KMS-11 (cell line): ENCODE measurements around the gene VCAN.

Experiments used
- H2AFZ ChIP-seq: fragments of 200-600 bp; sonication (generic); 2 replicates; pipeline ENCODE4 v1.6.1; 2016; ENCODE audit warnings: antibody characterized with exemption, mixed run types, low read depth
- H3K27ac ChIP-seq: fragments of 200-600 bp; sonication (generic); 2 replicates; pipeline ENCODE4 v1.6.1; 2016; ENCODE audit warnings: mild to moderate bottlenecking, mixed run types
- H3K27me3 ChIP-seq: fragments of 200-600 bp; sonication (generic); 2 replicates; pipeline ENCODE4 v1.6.1; 2017; ENCODE audit warnings: mild to moderate bottlenecking, low read depth, mixed run types, moderate library complexity; ENCODE audit not compliant: insufficient read depth
- H3K36me3 ChIP-seq: fragments of 200-600 bp; sonication (generic); 2 replicates; pipeline ENCODE4 v1.6.1; 2017; ENCODE audit warnings: mild to moderate bottlenecking, mixed run types; ENCODE audit not compliant: insufficient read depth
- H3K4me1 ChIP-seq: fragments of 200-600 bp; sonication (generic); 2 replicates; pipeline ENCODE4 v1.6.1; 2016; ENCODE audit warnings: mild to moderate bottlenecking, low read depth, mixed run types; ENCODE audit not compliant: poor library complexity, severe bottlenecking
- H3K4me2 ChIP-seq: fragments of 200-600 bp; sonication (generic); 2 replicates; pipeline ENCODE4 v1.7.0; 2016; ENCODE audit warnings: mild to moderate bottlenecking, mixed run types
- H3K4me3 ChIP-seq: fragments of 200-600 bp; sonication (generic); IDR thresholded peaks from 2 replicates; pipeline ENCODE4 v1.6.1; 2017; ENCODE audit warnings: low read depth, low read length, mixed read lengths; ENCODE audit not compliant: insufficient read depth
- H3K79me2 ChIP-seq: fragments of 200-600 bp; sonication (generic); 2 replicates; pipeline ENCODE4 v1.6.1; 2016; ENCODE audit warnings: low read depth, mixed run types; ENCODE audit not compliant: insufficient read depth
- H3K9ac ChIP-seq: fragments of 200-600 bp; sonication (generic); 2 replicates; pipeline ENCODE4 v1.6.1; 2016; ENCODE audit warnings: mild to moderate bottlenecking, mixed run types
- H4K20me1 ChIP-seq: fragments of 200-600 bp; sonication (generic); 2 replicates; pipeline ENCODE4 v1.6.1; 2016; ENCODE audit warnings: mild to moderate bottlenecking, mixed run types; ENCODE audit not compliant: insufficient read depth
- TF ChIP-seq, protein P1 (sequence below): fragments of 200-600 bp; sonication (generic); conservative IDR thresholded peaks from 2 replicates; pipeline ENCODE4 v1.6.1; 2017; ENCODE audit warnings: low read depth, mild to moderate bottlenecking, antibody characterized with exemption, low read length, moderate library complexity, mixed read lengths

Gene VCAN

DNA sequence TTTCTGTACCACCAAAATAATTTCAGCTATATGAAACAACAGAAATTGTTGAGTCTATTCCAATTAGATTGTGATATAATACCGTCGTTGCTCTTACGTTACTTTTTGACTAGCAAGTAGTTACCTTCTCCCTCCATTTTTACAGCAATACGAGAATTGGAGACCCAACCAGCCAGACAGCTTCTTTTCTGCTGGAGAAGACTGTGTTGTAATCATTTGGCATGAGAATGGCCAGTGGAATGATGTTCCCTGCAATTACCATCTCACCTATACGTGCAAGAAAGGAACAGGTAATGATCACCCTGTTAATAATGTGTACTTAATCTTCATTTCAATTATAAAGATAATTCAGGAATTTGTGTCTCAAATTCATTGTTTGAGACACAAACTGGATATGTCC lies 100.7 kb downstream of the VCAN start:
- Histone ChIP-seq H3K4me1 (peaks cover 19% of the 10 kb centered on the region), H3K79me2 (no peaks in the 10 kb centered on the region), H2AFZ (no peak overlapping the region), H3K4me2 (no peak overlapping the region), H3K27me3 (no peaks in the 10 kb centered on the region), H4K20me1 (no peaks in the 10 kb centered on the region), H3K9ac (no peak overlapping the region), H3K36me3 (no peaks in the 10 kb centered on the region), H3K4me3 (no peak overlapping the region), H3K27ac (no peak overlapping the region)
- TF ChIP-seq, protein P1, sequence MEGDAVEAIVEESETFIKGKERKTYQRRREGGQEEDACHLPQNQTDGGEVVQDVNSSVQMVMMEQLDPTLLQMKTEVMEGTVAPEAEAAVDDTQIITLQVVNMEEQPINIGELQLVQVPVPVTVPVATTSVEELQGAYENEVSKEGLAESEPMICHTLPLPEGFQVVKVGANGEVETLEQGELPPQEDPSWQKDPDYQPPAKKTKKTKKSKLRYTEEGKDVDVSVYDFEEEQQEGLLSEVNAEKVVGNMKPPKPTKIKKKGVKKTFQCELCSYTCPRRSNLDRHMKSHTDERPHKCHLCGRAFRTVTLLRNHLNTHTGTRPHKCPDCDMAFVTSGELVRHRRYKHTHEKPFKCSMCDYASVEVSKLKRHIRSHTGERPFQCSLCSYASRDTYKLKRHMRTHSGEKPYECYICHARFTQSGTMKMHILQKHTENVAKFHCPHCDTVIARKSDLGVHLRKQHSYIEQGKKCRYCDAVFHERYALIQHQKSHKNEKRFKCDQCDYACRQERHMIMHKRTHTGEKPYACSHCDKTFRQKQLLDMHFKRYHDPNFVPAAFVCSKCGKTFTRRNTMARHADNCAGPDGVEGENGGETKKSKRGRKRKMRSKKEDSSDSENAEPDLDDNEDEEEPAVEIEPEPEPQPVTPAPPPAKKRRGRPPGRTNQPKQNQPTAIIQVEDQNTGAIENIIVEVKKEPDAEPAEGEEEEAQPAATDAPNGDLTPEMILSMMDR, result no peak

DNA sequence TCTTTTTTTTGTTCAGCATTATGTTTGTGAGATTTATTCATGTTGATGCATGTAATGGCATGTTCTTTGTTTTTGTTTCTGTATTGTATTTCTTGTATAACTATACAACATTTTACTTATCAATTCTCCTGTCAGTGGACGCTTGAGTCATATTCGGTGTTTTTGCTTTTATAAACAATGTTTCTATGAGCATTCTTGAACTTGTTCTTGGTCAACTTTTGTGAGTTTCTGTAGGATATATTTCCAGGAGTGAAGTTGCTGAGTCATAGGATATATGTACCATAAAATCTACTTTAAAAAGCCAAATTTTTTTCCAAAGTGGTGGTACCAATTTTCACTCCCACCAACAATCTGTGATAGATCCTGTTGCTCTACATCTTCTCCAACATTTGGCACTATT lies 104.8 kb downstream of the VCAN start:
- H3K4me1 ChIP-seq, result no peaks in the 10 kb centered on the region
- H3K27ac ChIP-seq, result no peak overlapping the region
- no peak overlapping the region for H3K9ac ChIP-seq
- no peaks in the 10 kb centered on the region for H3K27me3 ChIP-seq
- no peak overlapping the region for H3K4me3 ChIP-seq
- H4K20me1 ChIP-seq, result no peaks in the 10 kb centered on the region
- H3K4me2 ChIP-seq, result no peak overlapping the region
- H3K79me2 ChIP-seq, result no peaks in the 10 kb centered on the region
- no peak overlapping the region for H2AFZ ChIP-seq
- H3K36me3 ChIP-seq, result no peaks in the 10 kb centered on the region
- TF ChIP-seq, protein P1, result no peak

DNA sequence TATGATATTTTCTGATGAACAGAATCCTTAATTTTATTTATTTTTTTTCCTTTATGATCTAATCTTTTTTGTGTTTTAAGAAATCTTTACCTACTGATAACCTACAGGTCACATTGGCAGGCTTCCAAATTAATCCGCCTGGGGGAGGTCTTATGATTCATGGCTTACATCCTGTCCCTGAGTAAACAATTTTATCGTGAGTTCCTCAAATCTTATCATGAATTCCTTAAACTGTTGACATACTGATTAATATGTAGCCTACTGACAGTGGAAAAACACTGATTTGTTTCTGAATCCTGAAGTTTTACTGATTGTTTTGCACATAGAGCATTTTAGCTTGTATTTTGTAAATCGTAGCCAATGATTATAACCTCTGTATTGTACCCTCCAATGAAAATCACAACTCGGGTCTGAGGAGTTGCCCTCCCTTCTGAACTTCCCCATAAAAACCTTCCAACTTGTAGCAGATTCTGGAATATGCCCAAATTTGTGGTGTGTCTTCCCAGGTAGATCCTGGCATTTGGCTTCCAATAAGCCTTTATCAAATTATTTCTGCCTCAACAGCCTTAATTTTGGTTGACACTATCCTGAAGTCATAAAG lies 105.6 kb downstream of the VCAN start:
- no peak overlapping the region for H3K27ac ChIP-seq
- no peak overlapping the region for H3K9ac ChIP-seq
- H3K4me1 ChIP-seq, result no peaks in the 10 kb centered on the region
- H3K4me2 ChIP-seq, result no peak overlapping the region
- no peaks in the 10 kb centered on the region for H3K36me3 ChIP-seq
- no peak overlapping the region for H2AFZ ChIP-seq
- no peaks in the 10 kb centered on the region for H3K27me3 ChIP-seq
- TF ChIP-seq, protein P1, result no peak
- no peaks in the 10 kb centered on the region for H4K20me1 ChIP-seq
- H3K79me2 ChIP-seq, result no peaks in the 10 kb centered on the region
- no peak overlapping the region for H3K4me3 ChIP-seq

DNA sequence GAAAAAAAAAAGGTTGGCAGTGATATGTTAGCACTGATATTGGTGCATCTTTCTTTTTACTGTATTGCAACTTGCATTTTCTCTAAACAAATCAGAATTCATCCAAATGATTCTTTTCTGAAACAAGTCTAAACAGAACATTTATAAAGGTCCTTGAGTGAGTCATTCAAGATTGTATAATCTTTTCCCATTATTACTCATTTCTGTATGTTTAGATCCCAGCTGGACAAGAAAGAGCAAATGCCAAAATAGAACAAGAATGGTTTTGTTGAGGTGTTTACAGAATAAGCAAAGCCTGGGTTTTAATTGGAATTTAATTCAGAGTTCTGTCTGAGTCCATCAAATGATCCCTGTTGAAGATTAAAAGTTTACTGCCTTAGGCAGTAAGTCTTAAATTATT lies 112.3 kb downstream of the VCAN start:
- TF ChIP-seq, protein P1, result no peak
- Histone ChIP-seq H3K36me3 (no peaks in the 10 kb centered on the region), H3K4me2 (no peak overlapping the region), H3K27me3 (no peaks in the 10 kb centered on the region), H3K9ac (no peak overlapping the region), H2AFZ (no peak overlapping the region), H3K27ac (no peak overlapping the region), H3K4me1 (no peaks in the 10 kb centered on the region), H3K79me2 (no peaks in the 10 kb centered on the region), H4K20me1 (no peaks in the 10 kb centered on the region), H3K4me3 (no peak overlapping the region)
